HepG2 (cell line): ENCODE measurements around the gene MFAP1. TPM values are rescaled to one million over a fixed set of nuclear protein-coding genes. Genes with fewer than 3 reads are reported as not detected.
A peak's percentile ranks its signal among the peaks of the same experiment; 100 is the strongest.

Experiments used
- ATAC-seq: fragments of 200-7000 bp; cut with Tn5 transposase; 3 replicates; pipeline ENCODE4 v1.9.1; 2020; ENCODE audit warnings: mild to moderate bottlenecking, moderate library complexity
- BruUV-seq: library from RNA; stranded (reverse); fragments of 400-500 nt; replicated peaks from 2 replicates; lab custom pipeline; 2021; lab: Mats Ljungman, UMichigan
- CTCF ChIA-PET: fragments of 300-600 bp; formaldehyde crosslinking; extraction: SDS; loops from one replicate; lab custom pipeline; 2021; ENCODE audit warnings: low total read pairs, inconsistent platforms, low intra/inter-chr PET ratio; lab: Yijun Ruan, JAX
- POLR2A ChIA-PET: fragments of 350-600 bp; sonication (Branson Sonifier 250); formaldehyde crosslinking; loops from one replicate; lab custom pipeline; 2020; ENCODE audit warnings: antibody characterized with exemption, inconsistent platforms; lab: Yijun Ruan, JAX
- DNase-seq: peaks from one replicate; pipeline ENCODE4 v3.0.0-alpha.2; 2015; ENCODE audit warnings: low spot score
- FAIRE-seq: peaks from 3 replicates; lab custom pipeline; 2011; peaks lifted over from hg19 to GRCh38; lab: Jason Lieb, UNC
- H2AFZ ChIP-seq: one replicate; pipeline ENCODE4 v1.6.1; 2011; ENCODE audit warnings: low read length, inconsistent platforms
- H3K27ac ChIP-seq: fragments of 300-600 bp; 3 replicates; pipeline ENCODE4 v1.8.0; 2011; ENCODE audit warnings: mixed run types, mild to moderate bottlenecking, mixed read lengths, low read length, inconsistent platforms; ENCODE audit not compliant: insufficient read depth; ENCODE audit errors: extremely low read length
- H3K27me3 ChIP-seq, 2 experiments: fragments of 200-600 bp in 1 of 2; 2 replicates in 1 of 2; 3 replicates in 1 of 2; pipeline versions ENCODE4 v1.6.0 to v1.8.0; 2011; ENCODE audit warnings: low read length in 2 of 2, mild to moderate bottlenecking in 2 of 2, moderate library complexity in 2 of 2, inconsistent platforms in 1 of 2; ENCODE audit not compliant: insufficient read depth in 2 of 2, control insufficient read depth in 1 of 2
- H3K36me3 ChIP-seq, 2 experiments: fragments of 200-600 bp in 1 of 2; replicated peaks in 1 of 2; 2 replicates in 1 of 2; 3 replicates in 1 of 2; pipeline versions ENCODE4 v1.5.1 to v1.8.0; 2011; ENCODE audit warnings: low read length in 2 of 2, inconsistent platforms in 1 of 2; ENCODE audit not compliant: insufficient read depth in 2 of 2, control insufficient read depth in 1 of 2
- H3K4me1 ChIP-seq: 2 replicates; pipeline ENCODE4 v1.5.1; 2012; ENCODE audit warnings: low read length, inconsistent platforms; ENCODE audit not compliant: insufficient read depth
- H3K4me2 ChIP-seq: 2 replicates; pipeline ENCODE4 v1.6.0; 2011; ENCODE audit warnings: low read depth, low read length, inconsistent platforms
- H3K4me3 ChIP-seq, 3 experiments: fragments of 200-600 bp in 1 of 3; sonication (generic), shearing (Covaris generic) in 1 of 3; replicated peaks in 1 of 3; 2 replicates each; pipeline ENCODE4 v1.5.1; 2011 to 2016; ENCODE audit warnings: low read length in 3 of 3, inconsistent platforms in 2 of 3, low read depth in 2 of 3, mild to moderate bottlenecking in 2 of 3, control low read depth in 1 of 3, mixed read lengths in 1 of 3; ENCODE audit not compliant: insufficient read depth in 1 of 3
- H3K79me2 ChIP-seq: one replicate; pipeline ENCODE4 v1.6.1; 2011; ENCODE audit warnings: low read length, inconsistent platforms; ENCODE audit not compliant: insufficient read depth
- H3K9ac ChIP-seq: 2 replicates; pipeline ENCODE4 v1.6.0; 2011; ENCODE audit warnings: mild to moderate bottlenecking, low read depth, low read length, inconsistent platforms; ENCODE audit not compliant: insufficient read depth
- H3K9me3 ChIP-seq: 2 replicates; pipeline ENCODE4 v1.5.1; 2012; ENCODE audit warnings: mild to moderate bottlenecking, low read length
- H4K20me1 ChIP-seq: 2 replicates; pipeline ENCODE4 v1.6.0; 2011; ENCODE audit warnings: inconsistent platforms, mild to moderate bottlenecking, low read length, moderate library complexity; ENCODE audit not compliant: insufficient read depth
- DDIT3 ChIP-seq: sonication (generic); formaldehyde crosslinking; IDR thresholded peaks from 2 replicates; pipeline ENCODE4 v1.4.0; 2020; ENCODE audit warnings: mild to moderate bottlenecking, missing genetic modification reagents
- DMAP1 ChIP-seq: IDR thresholded peaks from 2 replicates; pipeline ENCODE4 v1.6.1; 2016
- HNRNPH1 ChIP-seq: fragments of 200-400 bp; formaldehyde crosslinking; optimal IDR thresholded peaks from 2 replicates; pipeline ENCODE3; 2017; ENCODE audit warnings: mild to moderate bottlenecking, low read depth, low read length
- PAF1 ChIP-seq: IDR thresholded peaks from 2 replicates; pipeline ENCODE4 v1.6.1; 2016; ENCODE audit warnings: missing genetic modification reagents, missing compliant biosample characterization
- POLR2G ChIP-seq: fragments of 200-400 bp; formaldehyde crosslinking; IDR thresholded peaks from 2 replicates; pipeline ENCODE4 v1.6.1; 2018; ENCODE audit warnings: mild to moderate bottlenecking, low read depth, low read length, moderate library complexity
- ZNF12 ChIP-seq: sonication (generic); formaldehyde crosslinking; IDR thresholded peaks from 2 replicates; pipeline ENCODE4 v1.5.0; 2020; ENCODE audit warnings: missing genetic modification reagents
- ZNF430 ChIP-seq: sonication (generic); formaldehyde crosslinking; IDR thresholded peaks from 2 replicates; pipeline ENCODE4 v1.9.0; 2021; ENCODE audit warnings: mild to moderate bottlenecking, missing genetic modification reagents
- ZNF530 ChIP-seq: sonication (generic); formaldehyde crosslinking; IDR thresholded peaks from 2 replicates; pipeline ENCODE4 v1.5.0; 2020; ENCODE audit warnings: low read depth, mild to moderate bottlenecking, missing genetic modification reagents
- ZNF816 ChIP-seq: sonication (generic); formaldehyde crosslinking; IDR thresholded peaks from 2 replicates; pipeline ENCODE4 v1.8.0; 2022; ENCODE audit warnings: missing genetic modification reagents, mild to moderate bottlenecking, borderline replicate concordance
- ZXDC ChIP-seq: sonication (generic); formaldehyde crosslinking; IDR thresholded peaks from 2 replicates; pipeline ENCODE4 v1.5.0; 2020; ENCODE audit warnings: mild to moderate bottlenecking, missing genetic modification reagents
- WGBS: methylation state at CpG from one replicate; pipeline ENCODE4 v1.1.6; 2017; ENCODE audit warnings: low lambda C conversion rate; 5-methylcytosine and 5-hydroxymethylcytosine counted together
- in situ Hi-C: cut with HindIII; loops from 2 replicates; pipeline ENCODE4 v1.10.0; 2017; ENCODE audit warnings: low pct_unique_long_range_greater_than_20kb; ENCODE audit not compliant: extremely low pct_ligation_motif_present
- intact Hi-C: fragments of 100-400 bp; cut with micrococcal nuclease; formaldehyde crosslinking; loops from one replicate; pipeline ENCODE4 v1.10.0; 2022; ENCODE audit not compliant: unreplicated experiment
- polyA plus RNA-seq, 8 experiments: library from polyadenylated mRNA; depleted of rRNA in 3 of 8; stranded (reverse) in 7 of 8; unstranded in 1 of 8; fragments of >200 nt; fragmentation: Illumina TruSeq in 4 of 8; extraction: Trizol in 4 of 8; gene quantifications; 2 replicates each; pipeline versions ENCODE4 v1.2.1 to v1.2.3, GENCODE V29; 2011 to 2016; ENCODE audit warnings: low read depth in 4 of 8, missing spikeins in 1 of 8, mixed read lengths in 1 of 8; ENCODE audit not compliant: insufficient read depth in 1 of 8
- total RNA-seq, 5 experiments: library from RNA; depleted of rRNA; stranded (reverse); fragments of >200 nt; fragmentation: Illumina TruSeq; extraction: Trizol; gene quantifications; 2 replicates each; pipeline ENCODE4 v1.2.3, GENCODE V29; 2016; ENCODE audit warnings: low read depth in 1 of 5
- TF ChIP-seq, protein P1 (sequence below): sonication (generic); formaldehyde crosslinking; IDR thresholded peaks from 2 replicates; pipeline ENCODE4 v1.4.0; 2020; ENCODE audit warnings: mild to moderate bottlenecking, missing genetic modification reagents
- TF ChIP-seq, protein P2 (sequence below): sonication (generic); formaldehyde crosslinking; IDR thresholded peaks from 2 replicates; pipeline ENCODE4 v1.4.0; 2020; ENCODE audit warnings: missing genetic modification reagents

The MFAP1 gene
- total and polyA plus RNA-seq, 2 of the 13 experiments (the other 11 are each of a cell fraction or from before 2014, with no cell fraction given), result 11.8 to 39.5 TPM

GRCh38 chr15:43794269-43795037, 30.0 kb downstream of the MFAP1 start:
- WGBS, result 93% methylated on average over 9 of the region's 9 CpGs
- CTCF ChIA-PET, result no interaction called here
- no peak overlapping the region for H2AFZ ChIP-seq
- peaks cover 26% of the 10 kb centered on the region for H3K79me2 ChIP-seq
- peaks cover 60% of the 10 kb centered on the region for H3K4me1 ChIP-seq
- peaks cover 8 to 35% of the 10 kb centered on the region in 2 experiments for H3K36me3 ChIP-seq
- DNase-seq, result no peak
- H3K9me3 ChIP-seq, result no peaks in the 10 kb centered on the region
- 0 out of 6 replicates have a peak overlapping the region, but pooled peaks of 1 of the 3 experiments have one; percentile 2 for H3K4me3 ChIP-seq
- H3K27ac ChIP-seq, result peak overlapping the region; percentile 23
- POLR2A ChIA-PET, result interaction anchor here (1.3 to 5.2 kb wide), 2 partner anchors 18 to 30 kb away, joined by 5 to 34 read pairs; partner anchors contain the start of genes ELL3 and MFAP1
- in situ Hi-C loops, result no loop called here
- H4K20me1 ChIP-seq, result peaks cover 28% of the 10 kb centered on the region
- H3K4me2 ChIP-seq, result peak overlapping the region; percentile 33; the same call in 1 of the 2 replicates
- BruUV-seq, result no TSS peak
- peak overlapping the region; percentile 10; the same call in 1 of the 2 replicates for H3K9ac ChIP-seq
- no peak for FAIRE-seq
- no peaks in the 10 kb centered on the region; a peak in 1 of 5 replicates for H3K27me3 ChIP-seq
- ATAC-seq, result no peak
- intact Hi-C loops, result no loop called here
- no peak for TF ChIP-seq ZNF530 (CRISPR knock-in tag)
- no peak for TF ChIP-seq ZXDC
- TF ChIP-seq ZNF430, result no peak
- 0 out of 2 replicates have a peak, but pooled peaks have one; percentile 8 for TF ChIP-seq POLR2G
- TF ChIP-seq DDIT3, result no peak
- no peak for TF ChIP-seq ZNF816
- no peak for TF ChIP-seq ZNF12 (CRISPR knock-in tag)
- TF ChIP-seq, protein P1, sequence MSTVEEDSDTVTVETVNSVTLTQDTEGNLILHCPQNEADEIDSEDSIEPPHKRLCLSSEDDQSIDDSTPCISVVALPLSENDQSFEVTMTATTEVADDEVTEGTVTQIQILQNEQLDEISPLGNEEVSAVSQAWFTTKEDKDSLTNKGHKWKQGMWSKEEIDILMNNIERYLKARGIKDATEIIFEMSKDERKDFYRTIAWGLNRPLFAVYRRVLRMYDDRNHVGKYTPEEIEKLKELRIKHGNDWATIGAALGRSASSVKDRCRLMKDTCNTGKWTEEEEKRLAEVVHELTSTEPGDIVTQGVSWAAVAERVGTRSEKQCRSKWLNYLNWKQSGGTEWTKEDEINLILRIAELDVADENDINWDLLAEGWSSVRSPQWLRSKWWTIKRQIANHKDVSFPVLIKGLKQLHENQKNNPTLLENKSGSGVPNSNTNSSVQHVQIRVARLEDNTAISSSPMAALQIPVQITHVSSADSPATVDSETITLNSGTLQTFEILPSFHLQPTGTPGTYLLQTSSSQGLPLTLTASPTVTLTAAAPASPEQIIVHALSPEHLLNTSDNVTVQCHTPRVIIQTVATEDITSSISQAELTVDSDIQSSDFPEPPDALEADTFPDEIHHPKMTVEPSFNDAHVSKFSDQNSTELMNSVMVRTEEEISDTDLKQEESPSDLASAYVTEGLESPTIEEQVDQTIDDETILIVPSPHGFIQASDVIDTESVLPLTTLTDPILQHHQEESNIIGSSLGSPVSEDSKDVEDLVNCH (CRISPR knock-in tag), result no peak
- TF ChIP-seq DMAP1 (CRISPR knock-in tag), result no peak
- TF ChIP-seq PAF1 (CRISPR knock-in tag), result no peak
- TF ChIP-seq HNRNPH1, result no peak
- TF ChIP-seq, protein P2, sequence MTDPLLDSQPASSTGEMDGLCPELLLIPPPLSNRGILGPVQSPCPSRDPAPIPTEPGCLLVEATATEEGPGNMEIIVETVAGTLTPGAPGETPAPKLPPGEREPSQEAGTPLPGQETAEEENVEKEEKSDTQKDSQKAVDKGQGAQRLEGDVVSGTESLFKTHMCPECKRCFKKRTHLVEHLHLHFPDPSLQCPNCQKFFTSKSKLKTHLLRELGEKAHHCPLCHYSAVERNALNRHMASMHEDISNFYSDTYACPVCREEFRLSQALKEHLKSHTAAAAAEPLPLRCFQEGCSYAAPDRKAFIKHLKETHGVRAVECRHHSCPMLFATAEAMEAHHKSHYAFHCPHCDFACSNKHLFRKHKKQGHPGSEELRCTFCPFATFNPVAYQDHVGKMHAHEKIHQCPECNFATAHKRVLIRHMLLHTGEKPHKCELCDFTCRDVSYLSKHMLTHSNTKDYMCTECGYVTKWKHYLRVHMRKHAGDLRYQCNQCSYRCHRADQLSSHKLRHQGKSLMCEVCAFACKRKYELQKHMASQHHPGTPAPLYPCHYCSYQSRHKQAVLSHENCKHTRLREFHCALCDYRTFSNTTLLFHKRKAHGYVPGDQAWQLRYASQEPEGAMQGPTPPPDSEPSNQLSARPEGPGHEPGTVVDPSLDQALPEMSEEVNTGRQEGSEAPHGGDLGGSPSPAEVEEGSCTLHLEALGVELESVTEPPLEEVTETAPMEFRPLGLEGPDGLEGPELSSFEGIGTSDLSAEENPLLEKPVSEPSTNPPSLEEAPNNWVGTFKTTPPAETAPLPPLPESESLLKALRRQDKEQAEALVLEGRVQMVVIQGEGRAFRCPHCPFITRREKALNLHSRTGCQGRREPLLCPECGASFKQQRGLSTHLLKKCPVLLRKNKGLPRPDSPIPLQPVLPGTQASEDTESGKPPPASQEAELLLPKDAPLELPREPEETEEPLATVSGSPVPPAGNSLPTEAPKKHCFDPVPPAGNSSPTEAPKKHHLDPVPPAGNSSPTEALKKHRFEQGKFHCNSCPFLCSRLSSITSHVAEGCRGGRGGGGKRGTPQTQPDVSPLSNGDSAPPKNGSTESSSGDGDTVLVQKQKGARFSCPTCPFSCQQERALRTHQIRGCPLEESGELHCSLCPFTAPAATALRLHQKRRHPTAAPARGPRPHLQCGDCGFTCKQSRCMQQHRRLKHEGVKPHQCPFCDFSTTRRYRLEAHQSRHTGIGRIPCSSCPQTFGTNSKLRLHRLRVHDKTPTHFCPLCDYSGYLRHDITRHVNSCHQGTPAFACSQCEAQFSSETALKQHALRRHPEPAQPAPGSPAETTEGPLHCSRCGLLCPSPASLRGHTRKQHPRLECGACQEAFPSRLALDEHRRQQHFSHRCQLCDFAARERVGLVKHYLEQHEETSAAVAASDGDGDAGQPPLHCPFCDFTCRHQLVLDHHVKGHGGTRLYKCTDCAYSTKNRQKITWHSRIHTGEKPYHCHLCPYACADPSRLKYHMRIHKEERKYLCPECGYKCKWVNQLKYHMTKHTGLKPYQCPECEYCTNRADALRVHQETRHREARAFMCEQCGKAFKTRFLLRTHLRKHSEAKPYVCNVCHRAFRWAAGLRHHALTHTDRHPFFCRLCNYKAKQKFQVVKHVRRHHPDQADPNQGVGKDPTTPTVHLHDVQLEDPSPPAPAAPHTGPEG (CRISPR knock-in tag), result no peak
